ENCODE results near the gene CD40.

CD40 gene

GRCh38 chr20:46176739-46177378 lies 58.7 kb downstream of the CD40 start:
- H3K9me3 ChIP-seq (ENCODE audit: control insufficient read depth, low read length): no peaks in the 10 kb centered on the region
- H3K36me3 ChIP-seq (ENCODE audit: control insufficient read depth, insufficient read depth, low read length): no peaks in the 10 kb centered on the region
- H2AFZ ChIP-seq: no peak overlapping the region
- H3K4me2 ChIP-seq (ENCODE audit: low read length): no peak overlapping the region
- no peaks in the 10 kb centered on the region for H3K4me1 ChIP-seq
- TF ChIP-seq CTCF (IDR thresholded peaks at IDR 0.05): no peak
- H3K79me2 ChIP-seq: no peaks in the 10 kb centered on the region
- H3K9ac ChIP-seq: no peak overlapping the region
- no peak overlapping the region for H3K27ac ChIP-seq
- H3K4me3 ChIP-seq (ENCODE audit: low read depth, low read length): no peak overlapping the region
- H3K27me3 ChIP-seq (ENCODE audit: control insufficient read depth, insufficient read depth, low read length): peaks cover 10% of the 10 kb centered on the region

DNA sequence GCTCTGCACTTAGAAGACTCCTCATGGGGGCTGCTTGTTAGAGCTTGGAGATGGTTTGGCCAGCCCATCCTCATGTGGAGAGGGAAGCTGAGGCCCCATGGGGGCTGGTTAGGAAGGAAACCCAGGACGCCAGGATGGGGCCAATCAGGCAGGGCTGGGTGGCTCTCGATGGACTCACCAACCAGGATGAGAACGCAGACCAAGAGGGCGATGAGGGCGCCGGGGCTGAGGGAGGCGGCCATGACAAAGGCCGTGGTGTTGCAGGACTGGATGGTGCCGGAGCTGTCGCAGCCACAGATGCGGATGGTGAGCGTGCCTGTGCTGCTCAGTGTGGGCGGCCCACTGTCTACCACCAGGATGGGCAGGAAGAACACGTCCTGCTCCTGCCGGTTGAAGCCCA lies 59.7 kb downstream of the CD40 start:
- Histone ChIP-seq H3K9ac (no peak overlapping the region), H3K4me3 (ENCODE audit: low read depth, low read length) (no peak overlapping the region), H3K79me2 (no peaks in the 10 kb centered on the region), H2AFZ (no peak overlapping the region), H3K9me3 (ENCODE audit: control insufficient read depth, low read length) (no peaks in the 10 kb centered on the region), H3K36me3 (ENCODE audit: control insufficient read depth, insufficient read depth, low read length) (no peaks in the 10 kb centered on the region), H3K27ac (no peak overlapping the region), H3K4me2 (ENCODE audit: low read length) (no peak overlapping the region), H3K4me1 (no peaks in the 10 kb centered on the region), H3K27me3 (ENCODE audit: control insufficient read depth, insufficient read depth, low read length) (peaks cover 10% of the 10 kb centered on the region)
- no peak for TF ChIP-seq CTCF (IDR thresholded peaks at IDR 0.05)

- no peak overlapping the region for H2AFZ ChIP-seq
- H3K9ac ChIP-seq: no peak overlapping the region
- no peak for TF ChIP-seq CTCF (IDR thresholded peaks at IDR 0.05)
- H3K79me2 ChIP-seq: no peaks in the 10 kb centered on the region
- no peaks in the 10 kb centered on the region for H3K4me1 ChIP-seq
- H3K4me3 ChIP-seq (ENCODE audit: low read depth, low read length): no peak overlapping the region
- peaks cover 7% of the 10 kb centered on the region for H3K27me3 ChIP-seq (ENCODE audit: control insufficient read depth, insufficient read depth, low read length)
- no peak overlapping the region for H3K27ac ChIP-seq
- no peak overlapping the region for H3K4me2 ChIP-seq (ENCODE audit: low read length)
- no peaks in the 10 kb centered on the region for H3K36me3 ChIP-seq (ENCODE audit: control insufficient read depth, insufficient read depth, low read length)
- H3K9me3 ChIP-seq (ENCODE audit: control insufficient read depth, low read length): no peaks in the 10 kb centered on the region
These were observed 60.8 kb downstream of the CD40 start for GRCh38 chr20:46178891-46179290.

All from parathyroid adenoma (tissue), 2 donors.